NCI-H446 treated with DMSO at 0.1 percent for 48 hours (cell line): ENCODE data around the gene COX20.
A peak's percentile ranks its signal among the peaks of the same experiment; 100 is the strongest.
"Not testable (repeated sequence)": the region's sequence is repeated elsewhere in the genome, so short reads cannot be mapped to it uniquely, and the experiment has no call there.

Experiments
- DNase-seq: peaks from one replicate; lab custom pipeline; 2025; lab: John Stamatoyannopoulos, UW

COX20 gene

GRCh38 chr1:244822878-244823277 is 12.6 kb upstream of the COX20 start:
- DNase-seq, result no peak

- no peak for DNase-seq
Observed at GRCh38 chr1:244826712-244827111, 8.7 kb upstream of the COX20 start.

DNA sequence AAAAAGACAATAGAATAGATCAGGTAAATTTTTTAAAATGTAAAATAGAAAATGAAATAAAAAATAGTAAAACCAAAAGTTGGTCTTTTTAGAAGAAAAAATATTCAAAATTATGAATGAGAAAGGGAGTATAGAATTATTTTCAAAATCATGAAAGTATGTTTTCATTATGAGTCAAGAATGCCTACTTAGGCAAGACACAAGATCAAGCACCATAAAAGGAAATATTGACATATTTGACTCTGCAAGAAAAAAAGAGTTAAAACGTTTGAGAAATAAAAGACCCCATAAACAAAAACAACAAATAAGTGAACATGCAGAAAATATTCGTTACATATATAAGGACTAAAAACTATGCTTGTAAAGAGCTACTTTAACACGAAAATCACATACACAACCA is 4.8 kb upstream of the COX20 start:
- DNase-seq, result no peak

DNA sequence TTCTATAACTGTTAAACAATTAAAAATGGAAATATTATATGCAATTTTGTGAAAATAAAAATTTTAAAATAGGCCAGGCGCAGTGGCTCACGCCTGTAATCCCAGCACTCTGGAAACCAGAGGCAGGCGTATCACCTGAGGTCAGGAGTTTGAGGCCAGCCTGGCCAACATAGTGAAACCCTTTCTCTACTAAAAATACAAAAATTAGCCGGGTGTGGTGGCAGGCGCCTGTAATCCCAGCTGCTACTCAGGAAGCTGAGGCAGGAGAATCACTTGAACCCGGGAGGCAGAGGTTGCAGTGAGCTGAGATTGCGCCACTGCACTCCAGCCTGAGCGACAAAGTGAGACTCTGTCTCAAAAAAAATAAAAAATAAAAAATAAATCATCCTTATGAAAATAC is 2.2 kb upstream of the COX20 start:
- DNase-seq, result not testable (repeated sequence)

DNA sequence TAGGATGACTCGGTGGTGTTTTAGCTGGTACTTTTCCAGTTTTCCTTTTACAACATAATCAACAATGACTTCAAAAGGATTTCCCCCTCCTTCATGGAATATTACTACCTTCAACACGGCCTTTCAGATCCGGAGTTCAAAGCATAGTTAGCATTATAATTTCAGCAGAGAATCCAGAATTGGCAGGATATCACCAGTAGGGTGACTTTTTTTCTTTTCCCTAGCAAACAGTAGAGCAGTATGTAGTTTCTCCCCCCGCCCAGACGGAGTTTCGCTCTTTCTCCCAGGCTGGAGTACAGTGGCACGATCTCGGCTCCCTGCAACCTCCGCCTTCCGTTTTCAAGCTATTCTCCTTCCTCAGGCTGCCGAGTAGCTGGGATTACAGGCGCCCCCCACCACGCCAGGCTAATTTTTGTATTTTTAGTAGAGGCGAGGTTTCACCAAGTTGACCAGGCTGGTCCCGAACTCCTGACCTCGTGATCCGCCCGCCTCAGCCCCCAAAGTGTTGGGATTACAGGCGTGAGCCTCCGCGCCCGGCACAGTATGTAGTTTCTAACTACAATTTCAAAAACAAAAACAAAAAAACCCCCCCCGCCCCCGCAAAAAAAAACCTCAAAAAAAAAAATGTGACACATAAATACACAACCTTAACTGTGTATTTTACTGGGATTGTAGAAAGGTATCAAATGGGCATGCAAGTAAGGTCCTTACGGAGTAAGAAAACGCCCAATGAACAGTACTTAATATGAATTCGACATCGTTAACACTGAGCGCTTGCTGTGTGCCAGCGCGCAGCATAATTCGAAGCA is 1.5 kb upstream of the COX20 start:
- peak; percentile 43 for DNase-seq

DNA sequence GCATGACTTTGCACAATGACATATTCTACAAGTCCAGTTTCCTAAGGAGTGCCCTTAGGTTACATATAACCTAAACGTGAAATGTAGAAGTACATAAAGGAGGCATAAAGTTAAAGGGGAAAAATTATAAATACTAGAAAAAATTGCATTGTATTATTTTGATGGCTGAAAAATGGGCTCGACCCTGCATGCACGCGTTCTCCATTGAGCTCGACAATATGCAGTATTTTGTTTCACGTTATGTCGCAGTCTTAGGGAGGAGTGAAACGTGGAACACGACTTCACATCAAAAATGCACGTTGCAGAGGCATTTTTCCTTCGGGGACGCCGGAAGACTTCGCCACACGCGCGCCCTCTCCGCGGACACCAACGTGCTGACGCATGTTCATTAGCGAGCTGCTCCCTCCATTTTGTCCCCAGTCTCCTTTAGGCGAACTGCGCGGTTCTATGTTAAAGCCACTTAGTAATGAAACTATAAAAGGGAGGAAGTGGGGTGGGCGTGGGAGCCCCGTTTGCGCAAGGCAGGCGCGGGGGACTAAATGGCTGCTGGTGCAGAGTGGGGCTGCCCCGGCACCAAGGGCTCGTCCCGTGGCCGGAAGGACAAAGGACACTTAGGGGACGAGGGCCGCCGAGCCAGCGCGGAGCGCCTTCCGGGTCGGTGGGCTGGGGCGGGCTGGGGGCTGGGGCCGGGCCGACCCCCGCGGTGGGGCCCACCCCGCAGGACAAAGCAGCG is 749 bp upstream of the COX20 start:
- peak; percentile 77 for DNase-seq

DNA sequence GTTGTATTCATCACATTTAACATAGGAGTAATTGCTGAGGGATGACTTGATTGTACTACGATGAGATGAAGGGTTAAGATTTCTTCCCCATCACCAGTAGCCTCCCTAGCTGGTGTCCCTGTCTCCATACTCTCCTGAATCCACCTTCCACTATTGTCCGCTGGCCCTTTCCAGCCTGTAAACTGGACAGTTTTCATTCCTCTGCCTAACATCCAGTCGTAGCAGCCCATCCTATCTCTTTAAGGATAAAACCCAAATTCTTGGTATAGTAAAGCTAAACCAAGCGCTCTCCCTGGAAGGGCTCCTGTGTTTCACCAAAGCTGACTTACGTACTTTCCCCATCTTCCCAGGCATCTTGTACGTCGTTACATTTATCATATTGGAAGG is 670 bp downstream of the COX20 start:
- peak; percentile 25 for DNase-seq

DNA sequence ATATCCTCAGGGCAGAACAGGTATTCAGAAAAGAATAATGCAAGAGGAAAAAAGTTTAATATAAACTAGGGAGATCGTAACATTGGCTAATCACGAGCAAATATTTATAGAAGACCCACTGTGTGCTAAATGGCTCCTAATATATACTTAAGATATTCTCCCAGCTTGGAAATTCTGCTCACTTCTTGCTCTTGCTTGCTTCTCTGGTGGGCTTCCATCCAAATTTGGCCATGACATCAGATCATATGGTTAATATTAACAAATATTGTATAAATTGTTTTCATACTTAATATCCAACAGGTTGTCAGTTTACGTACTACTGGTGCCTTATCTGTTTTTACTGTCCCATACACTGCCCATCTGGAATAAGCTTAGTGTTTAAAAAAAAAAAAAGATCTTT is 1.1 kb downstream of the COX20 start:
- no peak for DNase-seq

DNA sequence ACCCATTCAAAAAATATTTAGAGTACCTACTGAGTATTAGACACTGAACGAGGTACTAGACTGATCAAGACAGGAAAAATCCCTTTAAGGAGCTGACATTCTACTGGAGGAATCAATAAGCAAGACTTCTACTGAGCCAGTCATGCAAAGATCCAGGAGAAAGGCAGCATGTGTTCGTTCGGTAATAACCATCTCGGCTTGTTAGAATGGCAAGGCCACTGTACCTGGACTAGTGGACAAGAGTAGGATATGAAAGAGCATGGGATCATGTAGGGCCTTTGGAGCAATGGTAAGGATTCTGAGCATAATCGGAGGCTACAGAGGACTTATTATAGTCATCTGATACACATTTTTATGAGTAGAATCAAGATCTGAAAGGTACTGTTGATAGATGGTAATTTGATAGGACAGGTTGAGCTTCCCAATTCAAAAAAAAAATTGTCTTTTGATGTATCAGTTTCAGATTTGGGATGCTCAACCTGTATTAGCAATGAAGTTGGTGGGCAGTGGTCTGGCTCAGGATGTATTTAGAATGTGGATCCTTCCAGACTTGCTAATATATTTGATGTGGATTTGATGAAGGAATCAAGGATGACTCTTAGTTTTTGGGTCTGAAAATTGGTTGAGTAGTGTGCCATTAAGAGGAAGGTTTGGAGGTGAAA is 2.3 kb downstream of the COX20 start:
- no peak for DNase-seq

- DNase-seq, result no peak
Observed at GRCh38 chr1:244839656-244840055, 4.2 kb downstream of the COX20 start.

GRCh38 chr1:244840219-244840794 is 4.8 kb downstream of the COX20 start:
- no peak for DNase-seq

GRCh38 chr1:244841273-244841927 is 5.9 kb downstream of the COX20 start:
- DNase-seq, result no peak

DNA sequence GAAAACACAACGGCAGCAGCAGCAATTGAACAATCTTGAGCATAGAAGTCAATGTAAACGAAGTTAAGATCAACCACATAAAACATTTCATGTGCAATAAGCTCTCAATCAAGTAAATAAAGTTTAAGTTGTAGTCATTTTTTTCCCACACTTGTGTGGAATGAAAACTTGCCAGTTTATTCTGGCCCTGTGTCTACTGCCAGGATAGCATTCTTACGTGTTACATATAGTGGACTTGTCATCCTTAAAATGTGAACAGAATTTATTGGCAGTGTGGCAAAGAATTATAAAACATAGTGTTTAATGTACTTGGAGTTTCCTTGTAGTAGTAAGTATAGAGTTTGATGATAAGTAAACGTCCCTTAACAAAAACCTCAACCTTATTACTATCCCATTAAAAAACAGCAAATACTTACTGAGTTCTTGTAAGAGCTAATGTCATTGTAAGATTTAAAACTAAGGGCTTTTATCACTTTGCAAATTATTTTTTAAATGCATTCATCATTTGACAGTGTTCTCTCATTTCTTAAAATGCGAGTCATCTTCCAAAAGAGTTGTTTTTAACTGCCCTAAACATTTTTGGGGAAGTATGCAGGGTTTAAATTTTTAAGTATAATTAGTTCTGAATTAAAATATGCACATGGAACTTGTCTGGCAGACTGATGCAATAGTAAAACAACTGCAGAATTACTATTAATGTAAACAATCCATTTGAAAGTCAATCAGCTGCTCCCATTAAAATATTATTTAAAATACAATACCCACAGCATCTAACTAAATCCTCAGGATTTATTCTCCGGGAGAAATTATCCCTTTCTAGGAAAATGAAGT is 7.9 kb downstream of the COX20 start:
- DNase-seq, result no peak

DNA sequence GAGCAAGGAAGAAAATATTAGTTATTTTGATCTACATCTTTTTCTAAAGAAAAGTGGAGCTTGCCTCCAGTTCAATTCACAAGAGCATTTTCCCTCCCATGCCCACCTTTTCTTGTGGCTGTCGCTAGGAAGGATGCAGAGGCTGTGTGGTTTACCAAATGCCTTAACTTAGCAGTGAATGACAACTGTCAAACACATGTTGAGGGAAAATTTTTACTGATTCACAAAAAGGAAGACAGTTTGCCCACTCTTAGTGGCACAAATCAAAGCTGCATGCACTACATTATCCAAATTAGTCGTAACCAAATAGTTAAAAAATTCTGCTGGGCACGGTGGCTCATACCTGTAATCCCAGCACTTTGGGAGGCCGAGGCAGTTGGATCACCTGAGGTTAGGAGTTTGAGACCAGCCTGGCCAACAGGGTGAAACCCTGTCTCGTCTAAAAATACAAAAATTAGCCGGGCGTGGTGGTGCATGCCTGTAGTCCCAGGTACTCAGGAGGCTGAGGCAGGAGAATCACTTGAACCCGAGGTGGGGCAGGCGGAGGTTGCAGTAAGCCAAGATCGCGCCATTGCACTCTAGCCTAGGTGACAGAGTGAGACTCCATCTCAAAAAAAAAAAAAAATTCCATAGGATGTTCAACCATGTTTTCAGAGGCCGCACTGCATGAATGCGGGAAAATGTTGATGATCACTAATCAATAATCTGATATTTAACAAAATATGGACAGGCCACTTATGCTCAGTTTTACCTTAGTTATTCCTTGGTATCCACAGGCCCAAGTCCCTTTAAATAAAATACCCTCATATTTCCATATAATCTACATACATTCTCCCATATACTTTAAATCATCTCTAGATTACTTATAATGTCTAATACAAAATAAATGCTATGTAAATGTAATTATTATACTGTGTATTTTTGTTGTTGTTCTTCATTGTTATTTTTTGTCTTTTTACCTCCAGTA is 9.0 kb downstream of the COX20 start:
- no peak for DNase-seq

- DNase-seq, result no peak
Observed at GRCh38 chr1:244846653-244847052, 11.2 kb downstream of the COX20 start.

DNA sequence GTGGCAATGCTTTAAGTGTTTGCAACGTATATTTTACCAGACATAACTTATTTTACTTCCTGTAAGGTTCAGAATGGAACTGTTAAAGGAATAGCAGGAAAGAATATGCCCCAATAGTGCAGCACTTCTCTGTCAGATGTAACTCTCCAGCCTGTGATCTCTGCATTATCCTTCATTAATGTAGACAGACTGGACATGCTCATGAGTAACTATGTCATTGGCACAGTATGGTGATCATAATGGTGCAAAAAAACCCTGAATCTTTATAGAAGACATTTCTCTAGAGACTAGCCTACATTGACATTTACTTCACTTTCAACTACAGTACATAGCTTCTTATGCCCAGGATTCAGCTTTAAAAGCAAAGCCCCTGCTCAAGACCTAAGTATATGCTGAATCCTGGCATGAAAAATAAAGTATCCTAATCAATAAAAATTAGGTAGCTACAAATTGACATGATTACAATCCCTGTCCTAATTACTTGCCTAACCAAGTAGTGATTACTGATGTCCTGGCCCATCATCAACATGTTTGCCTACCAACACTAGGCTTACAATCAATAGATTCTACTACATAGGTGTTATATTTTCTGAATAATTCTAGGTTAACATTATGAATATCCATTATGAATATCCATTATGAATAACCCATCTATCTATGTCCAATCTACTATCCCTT is 13.9 kb downstream of the COX20 start:
- no peak for DNase-seq

- no peak for DNase-seq
Observed at GRCh38 chr1:244850099-244850852, 14.8 kb downstream of the COX20 start.

DNA sequence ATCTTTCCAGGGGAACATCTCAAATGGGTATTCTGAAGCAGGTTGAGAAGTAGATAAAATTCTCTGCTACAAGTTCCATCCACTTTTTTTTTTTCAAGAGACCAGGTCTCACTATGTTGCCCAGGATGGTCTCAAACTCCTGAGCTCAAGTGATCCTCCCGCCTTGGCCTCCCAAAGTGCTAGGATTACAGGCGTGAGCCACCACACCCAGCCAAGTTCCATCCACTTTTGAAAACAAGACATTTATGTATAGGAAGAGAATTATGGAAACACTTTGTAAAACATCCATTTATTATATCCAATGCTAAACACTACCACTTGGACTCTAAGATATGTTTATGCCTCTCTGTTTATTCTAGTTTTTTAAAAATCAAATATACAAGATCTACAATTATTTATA is 15.4 kb downstream of the COX20 start:
- no peak for DNase-seq
